ENCODE measurements around the gene LTA4H.
A peak's percentile ranks its signal among the peaks of the same experiment; 100 is the strongest.

LTA4H gene

GRCh38 chr12:96056646-96057455 is 21.5 kb upstream of the LTA4H start:
- no peak for DNase-seq

GRCh38 chr12:96054244-96054610 is 18.8 kb upstream of the LTA4H start:
- no peak for DNase-seq

- DNase-seq, result no peak
Measured at GRCh38 chr12:96053476-96054243, 18.3 kb upstream of the LTA4H start.

- DNase-seq, result no peak
Measured at GRCh38 chr12:96051756-96052485, 16.5 kb upstream of the LTA4H start.

GRCh38 chr12:96050139-96050538 is 14.8 kb upstream of the LTA4H start:
- DNase-seq, result no peak

GRCh38 chr12:96049101-96049500 is 13.7 kb upstream of the LTA4H start:
- DNase-seq, result no peak

- no peak for DNase-seq
Measured at GRCh38 chr12:96048393-96048969, 13.1 kb upstream of the LTA4H start.

- peak; percentile 83 for DNase-seq
Measured at GRCh38 chr12:96047229-96048211, 12.1 kb upstream of the LTA4H start.

GRCh38 chr12:96046543-96047228 is 11.3 kb upstream of the LTA4H start:
- DNase-seq, result no peak

- peak; percentile 53 for DNase-seq
Measured at GRCh38 chr12:96045566-96045965, 10.2 kb upstream of the LTA4H start.

- no peak for DNase-seq
Measured at GRCh38 chr12:96044943-96045290, 9.5 kb upstream of the LTA4H start.

- DNase-seq, result no peak
Measured at GRCh38 chr12:96044017-96044942, 8.9 kb upstream of the LTA4H start.

- DNase-seq, result no peak
Measured at GRCh38 chr12:96041181-96041580, 5.8 kb upstream of the LTA4H start.

- no peak for DNase-seq
Measured at GRCh38 chr12:96040305-96041133, 5.1 kb upstream of the LTA4H start.

GRCh38 chr12:96039516-96039915 is 4.1 kb upstream of the LTA4H start:
- DNase-seq, result no peak

GRCh38 chr12:96036765-96037455 is 1.5 kb upstream of the LTA4H start:
- no peak for DNase-seq

- DNase-seq, result no peak
Measured at GRCh38 chr12:96034621-96035282, 635 bp downstream of the LTA4H start.

All from CD4-positive, alpha-beta T cell treated with Interleukin-4 for 4 hours (primary cell).